Measurements from ENCODE around the gene PC.

GRCh38 chr11:66958956-66959274, 732 bp upstream of the PC start:
- TF ChIP-seq, protein P1, sequence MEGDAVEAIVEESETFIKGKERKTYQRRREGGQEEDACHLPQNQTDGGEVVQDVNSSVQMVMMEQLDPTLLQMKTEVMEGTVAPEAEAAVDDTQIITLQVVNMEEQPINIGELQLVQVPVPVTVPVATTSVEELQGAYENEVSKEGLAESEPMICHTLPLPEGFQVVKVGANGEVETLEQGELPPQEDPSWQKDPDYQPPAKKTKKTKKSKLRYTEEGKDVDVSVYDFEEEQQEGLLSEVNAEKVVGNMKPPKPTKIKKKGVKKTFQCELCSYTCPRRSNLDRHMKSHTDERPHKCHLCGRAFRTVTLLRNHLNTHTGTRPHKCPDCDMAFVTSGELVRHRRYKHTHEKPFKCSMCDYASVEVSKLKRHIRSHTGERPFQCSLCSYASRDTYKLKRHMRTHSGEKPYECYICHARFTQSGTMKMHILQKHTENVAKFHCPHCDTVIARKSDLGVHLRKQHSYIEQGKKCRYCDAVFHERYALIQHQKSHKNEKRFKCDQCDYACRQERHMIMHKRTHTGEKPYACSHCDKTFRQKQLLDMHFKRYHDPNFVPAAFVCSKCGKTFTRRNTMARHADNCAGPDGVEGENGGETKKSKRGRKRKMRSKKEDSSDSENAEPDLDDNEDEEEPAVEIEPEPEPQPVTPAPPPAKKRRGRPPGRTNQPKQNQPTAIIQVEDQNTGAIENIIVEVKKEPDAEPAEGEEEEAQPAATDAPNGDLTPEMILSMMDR (IDR thresholded peaks at IDR 0.05): no peak
- TF ChIP-seq POLR2A (IDR thresholded peaks at IDR 0.05): no peak

Measured in lower leg skin (tissue), 3 donors.